NT2/D1 (cell line): ENCODE data around the gene AASDHPPT.

Experiments
- DNase-seq: peaks from one replicate; pipeline ENCODE4 v3.0.0-alpha.2; 2011; ENCODE audit warnings: low read depth, low spot score
- H3K27me3 ChIP-seq: 2 replicates; pipeline ENCODE4 v1.6.0; 2011; ENCODE audit warnings: mild to moderate bottlenecking; ENCODE audit not compliant: insufficient read length, insufficient read depth
- H3K36me3 ChIP-seq: 2 replicates; pipeline ENCODE4 v1.6.1; 2011; ENCODE audit warnings: mild to moderate bottlenecking, low read length, mixed read lengths; ENCODE audit not compliant: insufficient read depth, insufficient read length
- H3K4me1 ChIP-seq: 2 replicates; pipeline ENCODE4 v1.5.1; 2011; ENCODE audit not compliant: insufficient read depth, insufficient read length
- H3K4me3 ChIP-seq: 2 replicates; pipeline ENCODE4 v1.5.1; 2011; ENCODE audit warnings: low read depth; ENCODE audit not compliant: insufficient read length
- H3K9ac ChIP-seq: 2 replicates; pipeline ENCODE4 v1.6.0; 2011; ENCODE audit warnings: low read depth; ENCODE audit not compliant: insufficient read length
- H3K9me3 ChIP-seq: 2 replicates; pipeline ENCODE4 v1.5.1; 2011; ENCODE audit warnings: mild to moderate bottlenecking, low read length; ENCODE audit not compliant: insufficient read depth
- SUZ12 ChIP-seq: IDR thresholded peaks from 2 replicates; pipeline ENCODE4 v1.6.1; 2011; ENCODE audit not compliant: insufficient read length, insufficient read depth; ENCODE audit errors: extremely low read depth
- YY1 ChIP-seq: IDR thresholded peaks from 2 replicates; pipeline ENCODE4 v1.6.1; 2011; ENCODE audit not compliant: insufficient read length, insufficient read depth
- ZNF274 ChIP-seq: IDR thresholded peaks from 2 replicates; pipeline ENCODE4 v1.6.1; 2011; ENCODE audit warnings: mild to moderate bottlenecking, low read depth, low read length

Gene AASDHPPT, protein sequence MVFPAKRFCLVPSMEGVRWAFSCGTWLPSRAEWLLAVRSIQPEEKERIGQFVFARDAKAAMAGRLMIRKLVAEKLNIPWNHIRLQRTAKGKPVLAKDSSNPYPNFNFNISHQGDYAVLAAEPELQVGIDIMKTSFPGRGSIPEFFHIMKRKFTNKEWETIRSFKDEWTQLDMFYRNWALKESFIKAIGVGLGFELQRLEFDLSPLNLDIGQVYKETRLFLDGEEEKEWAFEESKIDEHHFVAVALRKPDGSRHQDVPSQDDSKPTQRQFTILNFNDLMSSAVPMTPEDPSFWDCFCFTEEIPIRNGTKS

DNA sequence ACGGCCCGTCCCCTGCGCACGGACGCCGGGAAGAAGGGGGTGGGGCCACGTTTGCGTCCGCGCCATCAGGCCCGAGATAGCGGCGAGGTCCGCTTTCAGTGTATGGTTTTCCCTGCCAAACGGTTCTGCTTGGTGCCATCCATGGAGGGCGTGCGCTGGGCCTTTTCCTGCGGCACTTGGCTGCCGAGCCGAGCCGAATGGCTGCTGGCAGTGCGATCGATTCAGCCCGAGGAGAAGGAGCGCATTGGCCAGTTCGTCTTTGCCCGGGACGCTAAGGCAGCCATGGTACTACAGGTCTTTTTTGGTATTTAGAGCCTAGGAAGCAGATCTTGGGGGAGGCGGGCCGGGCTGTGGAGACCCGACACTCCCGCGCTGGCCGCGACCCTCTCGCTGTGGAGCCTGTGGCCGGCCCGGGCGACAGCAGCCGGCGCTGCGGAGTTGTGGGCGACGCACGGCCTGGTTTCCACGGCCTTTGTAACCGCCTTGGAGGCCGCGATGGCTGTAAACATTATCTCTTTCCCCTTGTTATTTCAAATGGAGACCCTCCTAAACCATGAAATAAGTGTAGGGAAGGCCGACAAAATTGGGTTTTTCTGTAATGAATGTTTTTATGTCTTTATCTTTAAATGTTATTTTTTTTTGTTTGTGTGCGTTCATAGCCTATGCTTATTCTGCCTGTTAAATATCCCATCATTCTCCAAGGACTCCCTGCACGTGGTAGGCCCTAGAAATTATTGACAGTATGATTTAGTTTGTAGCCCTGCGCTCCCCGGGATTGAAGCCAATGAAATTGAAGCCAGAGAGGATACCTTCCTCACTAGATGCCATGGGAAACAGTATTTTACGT lies at the start of gene AASDHPPT:
TSS of gene AASDHPPT (plus strand) at position 54 of the 847 bp plus-strand sequence. CDS start at position 103, 49 bp downstream.
- peak; percentile 2 for DNase-seq
- peaks cover 31% of the 10 kb centered on the region for H3K36me3 ChIP-seq
- peak within 1 kb of the TSS; percentile 93 for H3K4me3 ChIP-seq
- no peaks in the 10 kb centered on the region for H3K27me3 ChIP-seq
- H3K9me3 ChIP-seq = no peaks in the 10 kb centered on the region
- H3K4me1 ChIP-seq = no peaks in the 10 kb centered on the region
- peak within 1 kb of the TSS; percentile 98 for H3K9ac ChIP-seq
- TF ChIP-seq ZNF274 = no peak
- no peak for TF ChIP-seq SUZ12
- TF ChIP-seq YY1 = no peak

DNA sequence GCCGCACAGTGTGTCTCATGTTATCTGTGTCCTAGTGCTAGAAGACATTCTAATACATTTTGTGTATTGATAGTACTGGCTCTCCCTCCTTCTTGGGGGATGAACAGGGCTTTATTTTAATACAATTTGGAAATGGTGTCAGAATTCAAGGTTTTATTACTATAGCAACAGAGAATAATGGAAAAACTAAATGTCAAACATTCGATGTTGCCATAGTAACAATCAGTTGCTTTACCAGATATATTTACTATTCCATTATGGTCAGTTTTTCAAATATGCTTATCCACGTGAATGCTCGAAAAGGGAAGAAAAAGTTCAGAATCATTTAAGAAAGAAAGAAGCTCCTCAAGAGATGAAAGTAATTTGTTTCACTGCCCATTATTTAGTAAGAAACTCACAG lies 46.9 kb upstream of the AASDHPPT start:
- H3K9me3 ChIP-seq = no peaks in the 10 kb centered on the region
- DNase-seq = no peak
- H3K36me3 ChIP-seq = no peaks in the 10 kb centered on the region
- H3K27me3 ChIP-seq = no peaks in the 10 kb centered on the region
- H3K4me3 ChIP-seq = no peak overlapping the region
- H3K4me1 ChIP-seq = no peaks in the 10 kb centered on the region
- TF ChIP-seq SUZ12 (no peak), ZNF274 (no peak), YY1 (no peak)
- H3K9ac ChIP-seq = no peak overlapping the region

DNA sequence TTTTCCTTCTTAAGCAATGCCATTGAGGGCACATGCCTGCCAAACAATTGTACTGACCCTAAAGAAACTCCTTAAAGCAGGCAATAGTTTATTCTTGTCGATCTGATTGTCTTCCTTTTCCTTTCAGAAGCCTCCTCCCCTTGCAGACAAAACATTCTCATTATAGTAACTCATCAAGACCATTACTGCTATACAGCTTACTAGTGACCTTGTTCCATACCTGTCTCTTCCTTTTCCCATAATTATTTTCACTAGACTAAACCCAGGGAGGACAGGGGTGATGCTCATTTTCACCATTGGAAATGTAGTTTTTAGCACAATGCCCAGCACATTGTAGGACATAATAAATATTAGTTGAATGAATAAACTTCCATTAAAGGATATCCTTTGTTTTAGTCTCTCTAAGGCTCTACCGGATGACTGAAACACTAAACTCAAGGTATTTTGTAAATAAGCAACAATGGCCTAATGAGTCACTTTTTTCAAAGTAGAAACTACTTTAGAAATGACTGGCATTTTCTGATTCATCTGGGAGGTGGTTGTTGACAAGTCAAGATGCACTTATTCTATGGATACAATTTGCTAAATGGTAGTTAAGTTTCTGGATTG lies 46.2 kb upstream of the AASDHPPT start:
- no peak for TF ChIP-seq YY1
- TF ChIP-seq ZNF274 = no peak
- TF ChIP-seq SUZ12 = no peak
- no peak overlapping the region for H3K4me3 ChIP-seq

DNA sequence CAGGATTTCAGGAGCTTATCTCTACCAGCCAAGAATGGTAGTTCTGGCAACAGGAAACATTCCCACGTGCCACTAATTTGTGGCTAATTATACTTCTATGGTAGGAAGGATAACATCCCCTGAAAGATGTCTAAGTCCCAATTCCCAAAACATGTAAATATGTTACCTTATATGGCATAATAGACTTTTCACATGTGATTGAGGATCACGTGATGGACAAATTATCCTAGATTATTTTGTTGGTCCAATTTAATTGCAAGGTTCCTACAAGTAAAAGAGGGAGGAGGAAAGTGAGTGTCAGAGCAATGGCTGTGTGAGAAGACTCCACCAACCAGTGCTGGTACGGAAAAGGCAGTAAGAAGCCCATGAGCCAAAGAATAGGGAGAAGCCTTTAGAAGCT lies 45.5 kb upstream of the AASDHPPT start:
- H3K9ac ChIP-seq = no peak overlapping the region
- DNase-seq = no peak
- TF ChIP-seq ZNF274 (no peak), SUZ12 (no peak), YY1 (no peak)
- no peaks in the 10 kb centered on the region for H3K27me3 ChIP-seq
- H3K4me1 ChIP-seq = no peaks in the 10 kb centered on the region
- H3K9me3 ChIP-seq = no peaks in the 10 kb centered on the region
- H3K36me3 ChIP-seq = no peaks in the 10 kb centered on the region
- no peak overlapping the region for H3K4me3 ChIP-seq

More for the DNA sequence above, 46.2 kb upstream of the AASDHPPT start:
- DNase-seq = no peak
- H3K27me3 ChIP-seq = no peaks in the 10 kb centered on the region
- no peak overlapping the region for H3K9ac ChIP-seq
- no peaks in the 10 kb centered on the region for H3K9me3 ChIP-seq
- H3K36me3 ChIP-seq = no peaks in the 10 kb centered on the region
- no peaks in the 10 kb centered on the region for H3K4me1 ChIP-seq

DNA sequence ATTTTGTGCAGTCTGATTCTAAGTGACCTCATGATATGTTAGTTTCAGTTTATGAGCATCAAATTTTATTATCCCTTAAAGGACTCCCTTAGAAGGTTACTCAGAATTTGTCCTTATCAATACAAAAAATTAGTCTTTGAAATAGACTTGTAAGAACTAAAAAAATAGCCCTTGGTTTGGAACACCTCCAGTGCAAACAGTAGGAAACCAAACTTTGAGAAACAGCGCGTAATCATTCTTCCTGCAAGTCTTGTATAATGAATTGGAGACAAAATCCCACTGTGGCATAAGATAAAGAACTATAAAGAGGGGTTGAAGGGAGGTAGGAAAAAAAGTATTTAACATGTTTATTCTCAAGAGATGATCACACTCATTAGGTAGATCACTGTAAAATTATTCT lies 44.6 kb upstream of the AASDHPPT start:
- Histone ChIP-seq H3K9me3 (no peaks in the 10 kb centered on the region), H3K4me3 (no peak overlapping the region), H3K9ac (no peak overlapping the region), H3K36me3 (no peaks in the 10 kb centered on the region), H3K27me3 (no peaks in the 10 kb centered on the region), H3K4me1 (no peaks in the 10 kb centered on the region)
- DNase-seq = no peak
- no peak for TF ChIP-seq YY1
- TF ChIP-seq ZNF274 = no peak

DNA sequence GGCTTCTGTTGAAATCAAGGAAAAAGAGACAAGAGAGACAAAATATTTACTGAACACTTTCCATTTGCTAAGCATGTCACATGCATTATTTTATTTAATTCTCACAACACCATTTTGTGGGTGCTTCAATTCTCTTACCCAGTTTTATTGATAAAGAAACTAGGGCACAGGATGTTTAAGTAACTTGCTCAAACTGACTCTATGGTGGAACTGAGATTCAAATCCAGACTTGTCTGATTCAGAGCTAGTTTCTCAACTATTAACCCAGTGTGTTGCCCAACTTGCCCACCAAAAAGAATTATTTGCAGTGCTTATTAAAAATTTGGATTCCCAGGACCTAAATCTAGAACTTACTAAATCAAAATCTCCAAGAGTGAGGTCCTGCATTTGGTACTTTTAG lies 33.9 kb upstream of the AASDHPPT start:
- TF ChIP-seq YY1 (no peak), ZNF274 (no peak), SUZ12 (no peak)
- Histone ChIP-seq H3K27me3 (no peaks in the 10 kb centered on the region), H3K9ac (no peak overlapping the region), H3K4me1 (no peaks in the 10 kb centered on the region), H3K36me3 (no peaks in the 10 kb centered on the region), H3K9me3 (no peaks in the 10 kb centered on the region), H3K4me3 (no peak overlapping the region)
- DNase-seq = no peak

DNA sequence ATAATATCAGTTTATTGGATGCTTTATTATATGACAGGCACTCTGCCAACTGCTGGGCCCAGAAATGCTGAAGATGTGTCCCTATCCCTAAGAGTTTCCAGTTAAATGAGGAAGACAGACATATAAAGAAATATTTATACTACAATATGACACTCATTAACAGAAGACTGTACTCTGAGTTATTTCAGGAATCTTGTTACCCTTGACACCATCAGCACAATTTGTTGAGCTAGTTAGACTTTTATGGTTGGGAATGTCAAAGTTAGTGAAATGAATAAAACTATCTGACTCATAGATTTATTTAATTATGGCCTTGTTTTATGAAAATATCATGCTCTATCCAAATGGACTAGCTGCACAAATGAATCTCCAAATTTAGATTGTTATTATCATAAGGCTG lies 29.8 kb upstream of the AASDHPPT start:
- TF ChIP-seq ZNF274 (no peak), YY1 (no peak), SUZ12 (no peak)
- H3K4me3 ChIP-seq = no peak overlapping the region
- no peaks in the 10 kb centered on the region for H3K4me1 ChIP-seq
- no peaks in the 10 kb centered on the region for H3K9me3 ChIP-seq
- no peaks in the 10 kb centered on the region for H3K36me3 ChIP-seq
- no peak overlapping the region for H3K9ac ChIP-seq
- DNase-seq = no peak
- H3K27me3 ChIP-seq = no peaks in the 10 kb centered on the region
